Measurements from ENCODE around the gene ANKLE2.

DNA sequence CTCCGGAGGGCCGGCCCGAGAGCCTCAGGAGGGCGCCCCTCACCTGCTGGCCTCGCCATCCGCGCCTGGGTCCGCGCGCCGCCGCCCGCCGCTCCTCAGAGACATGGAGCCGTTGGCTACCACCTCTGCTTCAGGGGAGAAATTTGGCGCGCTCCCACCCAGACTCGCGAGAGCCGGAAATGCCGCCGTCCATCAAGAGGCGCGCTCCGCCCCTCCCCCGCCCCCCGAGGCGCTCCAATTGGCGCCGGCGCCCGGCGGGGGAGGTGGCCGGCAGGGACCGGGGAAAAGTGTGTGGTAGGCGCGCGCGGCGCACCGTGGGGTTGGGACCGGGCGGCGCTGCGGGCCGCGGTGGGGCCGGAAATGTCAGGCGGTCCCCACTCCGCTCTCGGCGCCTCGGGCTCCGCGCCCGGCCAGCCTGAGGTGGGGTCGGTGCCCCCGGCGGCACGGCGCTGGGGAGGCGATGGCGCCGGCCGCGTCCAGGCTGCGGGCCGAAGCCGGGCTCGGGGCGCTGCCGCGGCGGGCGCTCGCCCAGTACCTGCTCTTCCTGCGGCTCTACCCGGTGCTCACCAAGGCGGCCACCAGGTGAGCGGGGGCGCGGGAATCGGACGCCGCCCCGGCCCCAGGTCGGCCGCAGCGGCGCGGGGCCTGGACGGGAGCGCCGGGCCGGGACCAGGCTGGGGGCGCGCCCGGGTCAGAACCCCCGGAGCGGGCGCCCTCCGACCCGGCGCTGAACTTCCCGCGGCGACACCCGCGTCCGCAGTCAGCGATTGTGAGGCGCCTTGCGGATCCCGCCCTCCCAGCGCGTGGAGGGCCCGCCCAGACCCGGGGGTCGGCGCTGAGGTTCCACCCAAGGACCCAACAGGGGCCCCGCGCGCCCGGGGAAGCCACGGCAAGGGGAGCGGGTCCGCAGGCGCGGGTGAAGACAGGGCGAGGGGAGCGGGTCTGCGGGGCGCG is 74.1 kb downstream of the ANKLE2 start, which contains the start of the genes POLE and PXMP2:
- TF ChIP-seq ZFP62 (CRISPR knock-in tag; IDR thresholded peaks at IDR 0.05) (no peak), POLR2A (IDR thresholded peaks at IDR 0.05; ENCODE audit: insufficient read depth in 1 of 2, low read depth in 2 of 2, low read length in 2 of 2) (peak; percentile 35 to 70; a peak in 3 of 4 replicates), STAG1 (CRISPR knock-in tag; IDR thresholded peaks at IDR 0.05) (no peak), NR1H2 (CRISPR knock-in tag; IDR thresholded peaks at IDR 0.05; ENCODE audit: borderline replicate concordance, low read depth) (no peak), TOE1 (CRISPR knock-in tag; IDR thresholded peaks at IDR 0.05) (no peak), ZSCAN29 (CRISPR knock-in tag; conservative IDR thresholded peaks at IDR 0.05) (no peak; the same call in 1 of the 2 replicates)
- TF ChIP-seq, protein P1, sequence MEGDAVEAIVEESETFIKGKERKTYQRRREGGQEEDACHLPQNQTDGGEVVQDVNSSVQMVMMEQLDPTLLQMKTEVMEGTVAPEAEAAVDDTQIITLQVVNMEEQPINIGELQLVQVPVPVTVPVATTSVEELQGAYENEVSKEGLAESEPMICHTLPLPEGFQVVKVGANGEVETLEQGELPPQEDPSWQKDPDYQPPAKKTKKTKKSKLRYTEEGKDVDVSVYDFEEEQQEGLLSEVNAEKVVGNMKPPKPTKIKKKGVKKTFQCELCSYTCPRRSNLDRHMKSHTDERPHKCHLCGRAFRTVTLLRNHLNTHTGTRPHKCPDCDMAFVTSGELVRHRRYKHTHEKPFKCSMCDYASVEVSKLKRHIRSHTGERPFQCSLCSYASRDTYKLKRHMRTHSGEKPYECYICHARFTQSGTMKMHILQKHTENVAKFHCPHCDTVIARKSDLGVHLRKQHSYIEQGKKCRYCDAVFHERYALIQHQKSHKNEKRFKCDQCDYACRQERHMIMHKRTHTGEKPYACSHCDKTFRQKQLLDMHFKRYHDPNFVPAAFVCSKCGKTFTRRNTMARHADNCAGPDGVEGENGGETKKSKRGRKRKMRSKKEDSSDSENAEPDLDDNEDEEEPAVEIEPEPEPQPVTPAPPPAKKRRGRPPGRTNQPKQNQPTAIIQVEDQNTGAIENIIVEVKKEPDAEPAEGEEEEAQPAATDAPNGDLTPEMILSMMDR (CRISPR knock-in tag; IDR thresholded peaks at IDR 0.05): peak; percentile 34; the same call in 1 of the 2 replicates
- TF ChIP-seq, protein P2, sequence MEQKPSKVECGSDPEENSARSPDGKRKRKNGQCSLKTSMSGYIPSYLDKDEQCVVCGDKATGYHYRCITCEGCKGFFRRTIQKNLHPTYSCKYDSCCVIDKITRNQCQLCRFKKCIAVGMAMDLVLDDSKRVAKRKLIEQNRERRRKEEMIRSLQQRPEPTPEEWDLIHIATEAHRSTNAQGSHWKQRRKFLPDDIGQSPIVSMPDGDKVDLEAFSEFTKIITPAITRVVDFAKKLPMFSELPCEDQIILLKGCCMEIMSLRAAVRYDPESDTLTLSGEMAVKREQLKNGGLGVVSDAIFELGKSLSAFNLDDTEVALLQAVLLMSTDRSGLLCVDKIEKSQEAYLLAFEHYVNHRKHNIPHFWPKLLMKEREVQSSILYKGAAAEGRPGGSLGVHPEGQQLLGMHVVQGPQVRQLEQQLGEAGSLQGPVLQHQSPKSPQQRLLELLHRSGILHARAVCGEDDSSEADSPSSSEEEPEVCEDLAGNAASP (CRISPR knock-in tag; IDR thresholded peaks at IDR 0.05; ENCODE audit: borderline replicate concordance): peak; percentile 51
- TF ChIP-seq, protein P3, sequence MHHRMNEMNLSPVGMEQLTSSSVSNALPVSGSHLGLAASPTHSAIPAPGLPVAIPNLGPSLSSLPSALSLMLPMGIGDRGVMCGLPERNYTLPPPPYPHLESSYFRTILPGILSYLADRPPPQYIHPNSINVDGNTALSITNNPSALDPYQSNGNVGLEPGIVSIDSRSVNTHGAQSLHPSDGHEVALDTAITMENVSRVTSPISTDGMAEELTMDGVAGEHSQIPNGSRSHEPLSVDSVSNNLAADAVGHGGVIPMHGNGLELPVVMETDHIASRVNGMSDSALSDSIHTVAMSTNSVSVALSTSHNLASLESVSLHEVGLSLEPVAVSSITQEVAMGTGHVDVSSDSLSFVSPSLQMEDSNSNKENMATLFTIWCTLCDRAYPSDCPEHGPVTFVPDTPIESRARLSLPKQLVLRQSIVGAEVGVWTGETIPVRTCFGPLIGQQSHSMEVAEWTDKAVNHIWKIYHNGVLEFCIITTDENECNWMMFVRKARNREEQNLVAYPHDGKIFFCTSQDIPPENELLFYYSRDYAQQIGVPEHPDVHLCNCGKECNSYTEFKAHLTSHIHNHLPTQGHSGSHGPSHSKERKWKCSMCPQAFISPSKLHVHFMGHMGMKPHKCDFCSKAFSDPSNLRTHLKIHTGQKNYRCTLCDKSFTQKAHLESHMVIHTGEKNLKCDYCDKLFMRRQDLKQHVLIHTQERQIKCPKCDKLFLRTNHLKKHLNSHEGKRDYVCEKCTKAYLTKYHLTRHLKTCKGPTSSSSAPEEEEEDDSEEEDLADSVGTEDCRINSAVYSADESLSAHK (CRISPR knock-in tag; IDR thresholded peaks at IDR 0.05; ENCODE audit: borderline replicate concordance): no peak
